Measurements from ENCODE around the gene NTM.

Gene NTM

GRCh38 chr11:131985846-131986301, 615.5 kb downstream of the NTM start:
- TF ChIP-seq, protein P1, sequence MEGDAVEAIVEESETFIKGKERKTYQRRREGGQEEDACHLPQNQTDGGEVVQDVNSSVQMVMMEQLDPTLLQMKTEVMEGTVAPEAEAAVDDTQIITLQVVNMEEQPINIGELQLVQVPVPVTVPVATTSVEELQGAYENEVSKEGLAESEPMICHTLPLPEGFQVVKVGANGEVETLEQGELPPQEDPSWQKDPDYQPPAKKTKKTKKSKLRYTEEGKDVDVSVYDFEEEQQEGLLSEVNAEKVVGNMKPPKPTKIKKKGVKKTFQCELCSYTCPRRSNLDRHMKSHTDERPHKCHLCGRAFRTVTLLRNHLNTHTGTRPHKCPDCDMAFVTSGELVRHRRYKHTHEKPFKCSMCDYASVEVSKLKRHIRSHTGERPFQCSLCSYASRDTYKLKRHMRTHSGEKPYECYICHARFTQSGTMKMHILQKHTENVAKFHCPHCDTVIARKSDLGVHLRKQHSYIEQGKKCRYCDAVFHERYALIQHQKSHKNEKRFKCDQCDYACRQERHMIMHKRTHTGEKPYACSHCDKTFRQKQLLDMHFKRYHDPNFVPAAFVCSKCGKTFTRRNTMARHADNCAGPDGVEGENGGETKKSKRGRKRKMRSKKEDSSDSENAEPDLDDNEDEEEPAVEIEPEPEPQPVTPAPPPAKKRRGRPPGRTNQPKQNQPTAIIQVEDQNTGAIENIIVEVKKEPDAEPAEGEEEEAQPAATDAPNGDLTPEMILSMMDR (IDR thresholded peaks at IDR 0.05; ENCODE audit: insufficient read depth, low read depth, low read length, missing control alignments): no peak
- no peak for DNase-seq (ENCODE audit: low read depth)
- no peak overlapping the region for H3K4me3 ChIP-seq (ENCODE audit: low read depth, low read length)

- H3K4me3 ChIP-seq (ENCODE audit: low read depth, low read length): no peak overlapping the region
- TF ChIP-seq, protein P1 (IDR thresholded peaks at IDR 0.05; ENCODE audit: insufficient read depth, low read depth, low read length, missing control alignments): no peak
- no peak for DNase-seq (ENCODE audit: low read depth)
Observed at GRCh38 chr11:131987703-131988102, 617.3 kb downstream of the NTM start.

DNA sequence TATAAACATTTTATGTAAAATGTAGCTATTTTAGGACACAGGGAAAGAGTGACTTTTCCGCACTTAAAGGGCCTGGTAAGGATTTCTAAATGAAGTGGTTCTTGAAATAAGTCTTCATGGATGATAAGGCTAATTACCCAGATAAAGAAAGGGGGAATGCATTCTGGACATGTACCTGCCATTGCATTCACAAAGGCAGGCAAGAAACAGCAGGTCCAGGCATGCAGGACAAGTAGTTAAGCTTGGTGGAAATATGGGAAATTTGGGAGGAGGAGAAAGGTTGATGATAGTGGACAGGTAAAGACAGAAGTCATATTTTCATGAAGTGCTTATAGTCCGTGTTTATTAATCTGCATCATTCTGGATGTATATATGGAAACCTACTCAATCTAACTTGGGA, 621.2 kb downstream of the NTM start:
- no peak overlapping the region for H3K4me3 ChIP-seq (ENCODE audit: low read depth, low read length)
- TF ChIP-seq, protein P1 (IDR thresholded peaks at IDR 0.05; ENCODE audit: insufficient read depth, low read depth, low read length, missing control alignments): no peak

GRCh38 chr11:131993246-131993645, 622.8 kb downstream of the NTM start:
- DNase-seq (ENCODE audit: low read depth): no peak
- no peak overlapping the region for H3K4me3 ChIP-seq (ENCODE audit: low read depth, low read length)
- TF ChIP-seq, protein P1 (IDR thresholded peaks at IDR 0.05; ENCODE audit: insufficient read depth, low read depth, low read length, missing control alignments): no peak

More for the DNA sequence above, 621.2 kb downstream of the NTM start:
- no peak for DNase-seq (ENCODE audit: low read depth)

GRCh38 chr11:131998020-131998419, 627.6 kb downstream of the NTM start:
- H3K4me3 ChIP-seq (ENCODE audit: low read depth, low read length): no peak overlapping the region
- TF ChIP-seq, protein P1 (IDR thresholded peaks at IDR 0.05; ENCODE audit: insufficient read depth, low read depth, low read length, missing control alignments): no peak
- DNase-seq (ENCODE audit: low read depth): no peak

GRCh38 chr11:131999084-131999483, 628.7 kb downstream of the NTM start:
- DNase-seq (ENCODE audit: low read depth): no peak
- TF ChIP-seq, protein P1 (IDR thresholded peaks at IDR 0.05; ENCODE audit: insufficient read depth, low read depth, low read length, missing control alignments): no peak
- H3K4me3 ChIP-seq (ENCODE audit: low read depth, low read length): no peak overlapping the region

DNA sequence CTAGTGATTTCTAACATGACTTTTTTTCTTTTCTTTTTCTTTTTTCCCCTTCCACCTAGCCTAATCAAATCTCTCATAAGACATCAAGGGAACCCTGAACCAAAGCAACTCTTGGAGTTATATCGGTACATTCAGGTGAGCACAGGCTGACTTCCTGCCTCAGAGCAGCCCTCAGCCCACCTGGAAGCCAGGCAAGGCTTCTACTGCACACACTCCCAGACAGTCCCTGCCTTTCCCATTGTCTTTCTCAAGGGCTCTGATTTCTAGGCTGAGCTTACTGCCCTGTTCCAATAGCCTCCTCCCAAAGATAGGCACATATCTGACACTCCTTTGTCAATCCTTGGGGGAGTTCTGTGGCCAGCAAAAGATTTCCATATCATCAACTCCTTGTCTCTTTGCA, 629.5 kb downstream of the NTM start:
- TF ChIP-seq, protein P1 (IDR thresholded peaks at IDR 0.05; ENCODE audit: insufficient read depth, low read depth, low read length, missing control alignments): no peak
- H3K4me3 ChIP-seq (ENCODE audit: low read depth, low read length): no peak overlapping the region
- DNase-seq (ENCODE audit: low read depth): no peak

Measured in GM12865 (cell line).